CD4-positive, alpha-beta T cell treated with Interleukin-15 for 4 hours (primary cell): ENCODE measurements around the gene STK33.

Experiments
- DNase-seq: peaks from one replicate; pipeline ENCODE4 v3.0.0-alpha.2; 2020; ENCODE audit warnings: low spot score

The STK33 gene

GRCh38 chr11:8372641-8373381 is 221.2 kb downstream of the STK33 start:
- DNase-seq: no peak

GRCh38 chr11:8371516-8371884 is 222.5 kb downstream of the STK33 start:
- DNase-seq: no peak

DNA sequence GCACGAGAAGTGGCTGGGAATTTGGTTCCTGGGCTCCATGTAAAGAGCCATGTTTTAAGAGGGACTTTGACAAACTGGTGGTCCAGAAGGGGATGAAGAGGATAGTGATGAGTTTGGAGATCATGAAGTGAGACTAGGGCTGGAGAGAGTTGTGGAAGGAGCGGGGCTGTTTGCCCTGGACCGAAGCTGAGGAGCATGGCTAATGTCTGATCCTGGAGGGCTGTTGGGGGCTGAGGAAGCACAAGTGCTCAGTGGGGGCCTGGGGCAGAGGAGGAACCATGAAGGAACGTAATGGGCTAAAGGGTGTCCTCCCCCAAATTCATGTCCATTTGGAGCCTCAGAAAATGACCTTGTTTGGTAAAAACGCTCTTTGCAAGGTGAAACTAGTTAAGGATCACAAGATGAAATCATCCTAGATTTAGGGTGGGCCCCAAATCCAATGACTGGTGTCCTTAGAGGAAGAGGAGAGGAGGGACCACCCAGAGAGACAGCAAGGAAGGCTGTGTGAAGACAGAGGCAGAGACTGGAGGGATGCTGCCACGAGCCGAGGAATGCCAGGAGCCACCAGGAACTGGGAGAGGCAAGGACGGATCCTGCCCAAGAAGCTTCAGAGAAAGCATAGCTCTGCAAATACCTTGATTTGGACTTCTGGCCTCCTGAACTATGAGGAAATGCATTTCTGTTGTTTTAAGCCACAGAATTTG is 223.1 kb downstream of the STK33 start:
- no peak for DNase-seq

DNA sequence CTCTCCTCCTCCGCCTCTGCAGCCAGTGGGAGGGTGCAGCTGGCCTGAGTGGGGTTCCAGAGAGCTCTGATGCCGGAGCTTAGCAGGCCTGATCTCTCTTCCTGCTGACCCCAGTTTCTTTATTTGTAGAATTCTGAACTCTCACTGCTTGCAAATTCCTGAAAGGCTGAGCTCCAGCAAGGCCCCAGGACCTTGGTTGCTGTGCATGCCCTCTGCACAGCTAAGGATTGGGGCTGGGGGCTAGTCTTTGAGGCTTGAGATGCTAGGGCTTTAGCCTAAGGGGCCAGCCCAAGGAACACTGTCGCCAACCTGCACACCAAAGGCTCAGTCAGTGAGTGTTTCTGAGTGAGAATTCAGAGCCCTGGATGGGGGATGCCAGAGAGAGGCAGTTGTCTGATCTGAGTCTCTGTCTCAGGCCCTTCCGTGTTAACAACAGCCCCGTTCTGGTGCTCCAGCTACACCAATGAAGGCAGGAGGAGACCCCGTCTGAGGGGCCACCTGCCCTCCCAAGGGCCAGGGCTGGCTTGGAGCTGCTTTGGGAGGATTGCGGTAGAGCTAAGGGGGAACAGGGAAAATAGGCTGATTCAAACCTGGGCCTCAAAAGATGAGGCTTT is 224.3 kb downstream of the STK33 start:
- no peak for DNase-seq

DNA sequence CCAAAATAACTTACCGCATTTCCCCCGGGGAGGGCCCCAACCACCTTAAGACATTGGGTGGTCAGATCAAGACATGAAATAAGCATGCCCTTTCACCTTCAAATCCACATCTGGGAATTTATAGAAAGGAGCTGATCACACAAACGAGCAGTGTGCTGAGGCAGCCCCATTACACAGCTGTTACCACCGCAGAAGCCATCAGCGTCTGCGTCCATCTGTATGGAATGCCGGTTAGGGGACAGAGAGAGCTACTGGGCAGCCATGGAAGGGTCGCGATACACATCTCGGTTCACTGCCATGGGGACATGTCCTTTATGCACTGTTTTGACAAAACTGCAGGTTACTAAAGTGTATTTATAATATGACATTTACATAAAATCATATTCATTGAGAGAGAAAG is 225.3 kb downstream of the STK33 start:
- no peak for DNase-seq

GRCh38 chr11:8368194-8368593 is 225.8 kb downstream of the STK33 start:
- DNase-seq: no peak

GRCh38 chr11:8366316-8366715 is 227.7 kb downstream of the STK33 start:
- no peak for DNase-seq

DNA sequence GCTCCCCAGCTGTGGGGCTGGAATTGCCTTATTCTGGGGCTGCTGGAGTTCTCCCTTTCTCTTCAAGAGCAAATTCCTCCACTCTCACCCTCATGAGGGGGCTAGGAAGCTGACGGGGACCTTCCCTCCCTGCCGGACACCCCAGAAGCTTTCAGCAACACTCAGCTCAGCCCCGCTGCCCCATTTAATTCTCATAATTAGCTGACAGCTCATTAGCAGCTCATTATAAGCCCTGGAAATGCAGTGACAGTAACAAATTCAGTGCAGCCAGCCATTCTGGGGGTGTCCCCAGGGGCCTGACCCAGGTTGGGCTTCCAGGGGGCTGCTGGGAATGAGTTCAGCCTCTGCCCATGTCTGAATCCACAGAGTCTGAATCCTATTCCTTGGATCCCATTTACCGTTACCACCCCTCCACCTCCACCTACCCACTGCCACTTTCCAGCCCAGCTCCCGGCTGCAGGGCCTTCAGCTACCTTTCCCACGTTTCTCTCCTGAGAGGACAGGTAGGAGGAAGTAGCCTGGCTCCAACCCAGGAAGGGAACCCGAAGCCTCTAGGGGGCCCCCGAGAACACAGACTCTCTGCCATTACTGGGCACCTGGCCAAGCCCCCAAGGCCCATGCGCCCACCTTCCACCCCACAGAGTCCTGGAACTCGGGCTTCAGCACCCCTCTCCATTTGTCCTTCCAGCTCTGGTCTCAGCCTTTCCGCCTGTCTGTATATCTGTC is 228.6 kb downstream of the STK33 start:
- DNase-seq: no peak

GRCh38 chr11:8363921-8364320 is 230.1 kb downstream of the STK33 start:
- no peak for DNase-seq

DNA sequence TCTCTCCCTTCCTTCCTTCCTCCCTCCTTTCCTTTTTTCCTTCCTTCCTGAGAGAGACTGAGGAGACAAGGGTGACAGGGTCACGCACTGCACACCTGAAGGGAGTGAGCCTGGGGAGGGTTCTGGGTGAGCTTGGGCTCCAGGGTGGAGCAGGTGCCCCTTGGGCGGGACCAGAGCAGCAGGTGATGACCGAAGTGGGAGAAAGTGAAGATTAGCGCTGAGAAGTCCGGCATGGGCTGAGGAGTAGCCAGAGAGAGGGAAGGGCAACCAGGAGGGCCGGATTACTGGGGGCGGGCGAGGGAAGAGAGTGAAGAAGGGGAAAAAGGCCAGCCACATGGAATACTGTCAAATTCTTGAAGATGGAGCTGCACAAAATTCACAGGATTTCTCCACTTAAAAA is 231.1 kb downstream of the STK33 start:
- DNase-seq: no peak

DNA sequence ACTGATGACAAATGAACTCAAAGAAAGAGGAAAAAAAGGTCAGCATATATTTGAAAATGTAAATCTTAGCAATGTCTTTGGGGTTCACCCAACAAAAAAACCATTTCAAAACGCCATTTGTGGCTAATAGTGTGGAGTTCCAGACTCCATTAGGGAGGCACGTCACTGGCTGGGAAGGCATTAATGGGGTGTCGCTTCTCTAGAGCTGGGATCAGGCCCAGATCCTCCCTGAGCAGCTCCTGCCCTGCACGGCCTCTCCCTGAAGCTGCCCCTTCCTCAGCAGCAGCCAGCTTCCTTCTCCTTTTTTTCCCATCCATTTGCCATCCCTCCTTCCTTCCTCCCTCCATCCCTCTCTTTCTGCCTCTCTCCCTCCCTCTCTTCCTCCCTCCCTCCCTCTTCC is 231.5 kb downstream of the STK33 start:
- DNase-seq: no peak

- no peak for DNase-seq
Observed at GRCh38 chr11:8361664-8362210, 232.3 kb downstream of the STK33 start.

DNA sequence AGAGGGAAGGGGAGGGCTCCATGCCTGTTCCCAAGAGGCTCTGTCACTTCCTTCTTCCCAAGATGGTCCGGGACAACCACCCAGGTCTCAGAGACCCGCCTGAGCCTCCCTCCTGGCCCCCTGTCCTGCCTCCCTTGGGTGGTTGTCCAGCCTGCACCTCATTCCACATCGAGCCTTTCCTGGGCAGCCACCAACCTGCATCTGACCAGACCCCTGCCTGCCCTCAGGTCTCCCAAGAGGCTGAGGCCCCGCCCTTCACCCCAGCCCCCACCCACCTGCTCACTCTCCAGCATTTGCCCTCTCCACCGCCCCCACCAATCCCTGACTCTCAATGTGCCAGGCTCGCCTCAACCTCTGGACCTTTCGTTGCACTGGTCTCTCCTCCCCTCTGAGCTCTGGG is 232.8 kb downstream of the STK33 start:
- DNase-seq: no peak

- no peak for DNase-seq
Observed at GRCh38 chr11:8360086-8360828, 233.8 kb downstream of the STK33 start.

DNA sequence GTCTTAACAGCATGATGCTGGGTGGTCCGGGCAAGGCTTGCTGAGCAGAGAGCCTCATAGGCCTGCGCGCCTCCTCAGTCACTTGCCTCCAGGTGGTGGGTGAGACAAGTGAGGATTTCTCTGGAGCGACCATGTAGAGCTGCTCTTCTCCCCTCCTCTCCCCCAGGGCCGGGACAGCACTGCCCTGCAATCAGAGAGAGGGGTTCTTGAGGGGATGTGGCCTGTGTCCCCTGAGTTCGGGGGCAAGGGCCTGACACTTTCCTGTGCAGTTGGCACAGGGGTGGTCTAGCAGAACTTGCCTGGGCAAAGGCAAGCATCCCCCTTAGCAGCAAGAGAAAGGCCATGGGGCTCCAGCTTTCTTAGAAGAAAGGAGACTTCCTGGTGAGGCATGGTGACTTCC is 234.5 kb downstream of the STK33 start:
- no peak for DNase-seq

DNA sequence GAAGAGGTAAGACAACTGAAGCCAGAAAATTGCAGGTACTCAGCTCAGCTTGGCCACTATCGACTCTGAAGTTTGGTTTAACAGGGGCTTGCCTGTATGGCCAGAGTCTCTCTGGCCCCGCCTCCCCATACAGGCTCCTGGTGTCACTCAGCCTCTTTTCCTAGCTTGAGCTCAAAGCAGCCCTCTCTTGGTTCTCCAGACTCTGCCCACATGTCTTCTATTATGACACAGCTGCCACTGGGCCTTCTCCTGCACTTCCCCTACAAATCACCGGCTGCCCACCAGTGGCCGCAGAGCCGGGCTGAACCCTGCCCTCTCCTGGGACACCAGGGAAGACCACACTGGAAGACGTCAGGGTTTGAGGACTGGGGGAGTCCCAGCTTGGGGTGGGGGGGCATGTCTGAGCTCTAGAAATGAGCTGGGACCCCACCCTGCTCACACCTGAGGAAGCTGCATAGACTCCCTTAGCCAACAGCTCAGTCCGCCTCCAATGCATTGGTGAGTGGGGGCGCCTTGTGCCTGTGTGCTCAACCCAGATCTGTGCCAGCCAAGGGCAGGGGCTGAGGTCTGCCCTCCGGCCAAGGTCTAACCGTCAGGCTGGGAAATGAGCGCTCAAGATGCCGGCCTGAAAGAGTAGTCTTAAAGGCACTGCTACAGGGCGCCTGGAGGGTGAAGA is 236.0 kb downstream of the STK33 start:
- DNase-seq: no peak

- no peak for DNase-seq
Observed at GRCh38 chr11:8357505-8357888, 236.5 kb downstream of the STK33 start.

GRCh38 chr11:8356721-8357504 is 237.1 kb downstream of the STK33 start:
- no peak for DNase-seq

GRCh38 chr11:8356216-8356615 is 237.8 kb downstream of the STK33 start:
- DNase-seq: no peak

- DNase-seq: no peak
Observed at GRCh38 chr11:8355416-8355742, 238.6 kb downstream of the STK33 start.
